HuH-7 (cell line): ENCODE measurements around the gene EPG5.
"Not testable (repeated sequence)": the region's sequence is repeated elsewhere in the genome, so short reads cannot be mapped to it uniquely, and the experiment has no call there.

Experiments
- DNase-seq: peaks from one replicate; pipeline ENCODE4 v3.0.0; 2011; ENCODE audit warnings: low spot score

EPG5 gene

DNA sequence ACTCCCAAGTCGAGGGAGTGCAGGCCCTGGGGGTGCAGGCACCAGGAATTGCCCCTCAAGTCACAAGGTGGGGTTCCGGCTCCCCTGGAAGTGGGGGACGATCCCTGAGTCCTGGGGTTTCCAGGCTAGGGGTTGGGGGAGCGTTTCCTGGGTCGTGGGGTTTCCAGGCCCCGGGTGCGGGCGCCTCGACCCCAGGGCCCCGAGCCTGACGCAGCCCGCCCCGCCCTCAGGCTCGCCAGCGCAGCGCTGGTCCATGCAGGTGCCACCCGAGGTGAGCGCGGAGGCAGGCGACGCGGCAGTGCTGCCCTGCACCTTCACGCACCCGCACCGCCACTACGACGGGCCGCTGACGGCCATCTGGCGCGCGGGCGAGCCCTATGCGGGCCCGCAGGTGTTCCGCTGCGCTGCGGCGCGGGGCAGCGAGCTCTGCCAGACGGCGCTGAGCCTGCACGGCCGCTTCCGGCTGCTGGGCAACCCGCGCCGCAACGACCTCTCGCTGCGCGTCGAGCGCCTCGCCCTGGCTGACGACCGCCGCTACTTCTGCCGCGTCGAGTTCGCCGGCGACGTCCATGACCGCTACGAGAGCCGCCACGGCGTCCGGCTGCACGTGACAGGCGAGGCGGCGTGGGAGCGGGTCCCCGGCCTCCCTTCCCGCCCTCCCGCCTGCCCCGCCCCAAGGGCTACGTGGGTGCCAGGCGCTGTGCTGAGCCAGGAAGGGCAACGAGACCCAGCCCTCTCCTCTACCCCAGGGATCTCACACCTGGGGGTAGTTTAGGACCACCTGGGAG, 129.7 kb downstream of the EPG5 start:
- DNase-seq = no peak

DNA sequence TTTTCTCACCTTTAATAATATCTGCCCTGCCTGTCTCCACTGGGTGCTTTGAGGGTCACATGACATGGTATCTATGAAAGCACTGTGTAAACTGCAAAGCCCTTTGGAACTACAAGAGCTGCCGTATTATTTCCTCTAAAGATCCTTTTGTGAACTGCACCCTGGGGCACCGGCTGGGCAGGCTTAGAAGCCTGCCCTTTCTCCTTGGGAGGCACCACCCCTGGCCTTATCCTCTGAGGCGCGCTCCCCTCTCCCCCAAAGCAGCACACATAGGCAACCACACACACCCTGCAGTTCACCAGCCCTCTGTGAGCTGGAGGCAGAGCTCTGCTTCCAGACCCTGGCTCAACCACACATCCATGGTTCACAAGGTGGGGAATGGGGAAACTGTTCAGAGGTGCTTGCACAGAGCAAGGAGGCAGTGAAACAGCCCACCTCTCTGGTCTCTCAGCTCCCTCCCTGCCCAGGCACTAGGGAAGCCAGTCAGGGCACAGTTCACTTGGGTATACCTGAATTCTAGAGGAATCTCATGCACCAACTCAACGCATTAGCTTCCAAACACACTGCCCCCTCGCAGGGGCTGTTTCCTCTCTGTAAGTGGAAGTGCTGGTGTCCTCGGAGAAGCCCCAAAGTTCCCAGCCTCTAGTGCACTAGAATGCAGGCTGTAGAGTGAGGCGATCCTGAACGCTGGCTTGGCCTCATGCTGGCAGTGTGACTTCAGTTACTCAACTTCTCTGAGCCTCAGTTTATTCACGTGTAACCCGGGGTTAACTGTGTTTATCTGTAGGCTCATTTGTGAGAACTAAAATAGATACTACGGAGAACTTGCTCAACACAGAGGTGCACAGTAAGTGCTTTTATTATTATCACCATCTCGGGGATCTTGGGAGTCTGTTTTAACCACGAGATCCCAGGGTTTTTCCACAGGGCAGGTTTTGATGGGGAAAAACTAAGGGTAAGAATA, 130.6 kb downstream of the EPG5 start:
- DNase-seq = no peak

DNA sequence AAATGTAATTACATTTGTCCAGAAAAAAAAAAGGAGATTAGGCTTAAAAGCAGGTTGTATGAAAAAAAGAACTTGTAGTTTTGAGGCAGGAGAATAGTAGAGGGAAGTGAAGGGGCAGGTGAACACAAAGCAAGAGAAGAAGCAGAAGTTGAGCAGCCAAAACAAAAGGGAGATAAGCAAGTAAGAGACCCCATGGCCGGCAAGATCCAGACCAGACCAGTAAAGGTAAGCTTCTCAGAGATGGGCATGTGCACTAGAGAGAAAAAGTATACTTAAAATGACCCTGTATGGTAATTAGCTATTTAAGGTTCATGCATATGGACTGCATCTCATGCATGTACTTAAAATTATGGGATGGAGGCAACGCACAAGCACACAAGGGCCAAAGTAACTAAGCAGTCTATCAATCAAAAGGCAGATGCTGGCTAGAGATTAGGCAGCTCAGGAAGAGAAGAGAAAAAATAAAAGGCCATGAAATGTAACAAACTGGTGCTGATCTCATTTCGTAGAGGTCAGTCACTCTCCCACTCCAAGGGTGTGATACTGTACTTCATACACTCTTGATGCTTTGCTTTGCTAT, 132.0 kb downstream of the EPG5 start:
- no peak for DNase-seq

DNA sequence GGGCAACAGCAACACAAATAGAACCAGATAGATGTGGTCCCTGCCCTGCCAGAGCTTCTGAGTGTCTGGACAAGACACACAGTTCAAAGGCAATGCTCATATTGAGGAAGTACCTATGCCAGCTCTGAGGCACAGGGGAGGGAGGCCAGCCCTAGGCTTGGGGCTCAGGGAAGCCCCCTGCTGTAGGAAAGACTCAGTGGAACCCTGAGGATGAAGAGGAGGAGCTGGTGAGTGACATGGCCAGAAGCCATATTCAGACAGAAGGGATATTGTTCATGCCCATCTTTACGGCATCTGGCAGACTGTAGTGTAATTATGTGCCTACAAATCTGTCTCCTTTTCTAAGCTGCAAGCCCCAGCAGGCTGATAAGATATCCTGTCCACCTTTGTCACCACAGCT, 132.8 kb downstream of the EPG5 start:
- no peak for DNase-seq

DNA sequence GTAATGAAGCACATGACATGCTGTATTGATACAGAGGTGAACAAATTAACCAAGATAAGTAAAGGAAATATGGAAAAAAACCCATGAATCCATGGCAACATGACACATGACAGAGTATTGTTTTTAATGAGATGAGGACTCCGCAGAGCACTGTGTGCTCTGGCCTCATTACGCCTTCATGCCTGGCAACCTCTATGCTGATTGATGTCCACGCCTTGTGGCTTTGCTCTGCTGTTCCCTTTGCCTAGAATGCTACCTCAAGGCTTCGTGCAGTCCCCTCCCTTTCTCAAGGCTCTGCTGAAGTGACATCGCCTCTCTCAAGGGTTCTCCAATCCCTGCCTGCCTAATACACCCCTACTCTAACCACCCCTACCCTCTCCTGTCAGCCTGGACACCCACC, 133.3 kb downstream of the EPG5 start:
- no peak for DNase-seq

DNA sequence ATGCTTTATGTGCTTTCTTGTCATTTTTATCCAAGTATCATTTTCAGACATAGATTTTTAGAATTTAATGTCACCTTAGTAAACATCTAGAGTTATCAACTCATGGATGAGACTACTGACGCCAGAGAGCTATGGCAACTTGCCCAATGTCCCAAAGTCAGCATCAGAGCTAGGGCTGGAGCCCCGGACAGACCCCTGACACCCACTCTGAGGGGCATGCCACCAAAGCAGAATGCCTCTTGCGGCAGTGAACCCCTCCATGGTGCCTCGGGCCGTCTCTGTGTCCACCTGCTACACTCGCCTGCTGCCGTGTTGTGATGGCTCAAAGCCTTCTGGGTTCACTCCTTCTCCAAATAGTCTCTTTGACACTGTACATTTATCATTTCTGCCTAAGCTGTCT, 136.2 kb downstream of the EPG5 start:
- DNase-seq = no peak

DNA sequence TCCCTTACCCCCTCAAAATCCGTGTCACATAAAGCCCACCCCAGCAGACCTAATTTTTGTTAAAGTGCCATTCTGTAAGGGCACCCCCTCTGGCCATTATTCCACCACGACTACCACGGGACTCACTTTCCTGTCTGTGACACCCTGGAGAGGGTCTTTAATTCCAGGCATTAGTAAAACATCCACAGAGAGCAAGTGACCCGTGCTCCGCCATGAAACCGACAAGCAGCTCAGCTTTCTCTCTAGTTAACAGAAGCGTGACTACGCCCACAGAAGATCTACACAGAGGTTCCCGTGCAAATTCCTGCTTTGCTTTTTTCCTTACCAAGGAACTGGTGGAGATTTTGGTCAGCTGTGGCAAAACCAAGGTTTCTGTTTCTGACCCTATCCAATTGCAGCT, 137.3 kb downstream of the EPG5 start:
- DNase-seq = no peak

DNA sequence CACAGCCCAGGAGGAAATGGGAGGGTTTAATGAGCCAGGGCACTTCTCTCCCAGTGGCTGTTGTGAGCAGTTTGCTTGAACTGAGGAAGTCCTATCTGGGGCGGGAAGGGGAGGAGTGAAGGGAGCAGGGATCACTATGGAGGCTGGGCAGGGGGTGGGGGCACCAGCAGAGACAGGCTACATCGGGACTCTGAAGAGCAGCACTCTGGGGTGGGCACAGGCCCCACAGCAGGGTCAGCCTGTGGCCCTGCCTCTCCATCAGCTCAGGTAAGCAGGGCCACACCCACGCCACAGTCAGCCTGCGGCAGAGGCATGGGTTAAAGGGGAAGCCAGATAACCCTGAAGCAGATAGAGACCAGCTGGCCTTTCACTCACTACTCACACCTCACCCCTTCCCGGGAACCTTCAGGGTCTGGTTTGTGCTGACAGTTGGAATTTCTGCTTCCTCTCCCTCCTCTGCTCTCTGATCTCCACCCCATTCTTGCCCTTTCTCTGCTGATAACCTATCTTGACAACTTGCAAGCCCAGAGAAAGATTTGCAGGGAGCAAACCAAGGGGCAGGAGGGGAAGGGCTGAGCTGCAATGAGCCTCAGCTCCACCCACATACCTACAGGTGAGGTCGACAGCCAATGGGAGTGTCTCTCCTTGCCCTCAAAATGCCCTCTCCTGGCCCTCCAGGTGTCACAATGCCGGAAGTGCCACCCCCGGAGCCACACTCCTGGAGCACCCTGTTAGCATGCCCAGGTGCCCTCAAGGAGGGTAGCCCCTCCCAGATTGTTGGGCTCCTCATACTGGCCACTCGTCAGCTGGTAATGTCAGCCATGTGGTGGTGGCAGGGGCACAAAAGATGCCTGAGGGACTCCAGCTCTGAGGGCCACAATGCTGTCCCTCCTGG, 138.0 kb downstream of the EPG5 start:
- DNase-seq = no peak

DNA sequence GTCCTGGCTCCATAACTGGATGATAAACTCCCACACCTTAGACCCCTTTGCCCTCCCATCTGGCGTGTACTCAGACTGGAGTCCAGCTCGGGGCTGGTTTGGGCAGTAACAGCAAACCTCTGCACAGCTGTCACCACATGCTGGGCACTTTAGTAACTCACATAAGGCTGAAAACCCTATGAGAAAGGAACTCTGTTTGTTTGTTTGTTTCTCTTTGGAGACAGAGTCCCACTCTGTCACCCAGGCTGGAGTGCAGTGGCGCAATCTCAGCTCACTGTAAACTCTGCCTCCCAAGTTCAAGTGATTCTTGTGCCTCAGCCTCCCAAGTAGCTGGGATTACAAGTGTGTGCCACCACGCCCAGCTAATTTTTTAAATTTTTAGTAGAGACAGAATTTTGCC, 140.4 kb downstream of the EPG5 start:
- DNase-seq = not testable (repeated sequence)

DNA sequence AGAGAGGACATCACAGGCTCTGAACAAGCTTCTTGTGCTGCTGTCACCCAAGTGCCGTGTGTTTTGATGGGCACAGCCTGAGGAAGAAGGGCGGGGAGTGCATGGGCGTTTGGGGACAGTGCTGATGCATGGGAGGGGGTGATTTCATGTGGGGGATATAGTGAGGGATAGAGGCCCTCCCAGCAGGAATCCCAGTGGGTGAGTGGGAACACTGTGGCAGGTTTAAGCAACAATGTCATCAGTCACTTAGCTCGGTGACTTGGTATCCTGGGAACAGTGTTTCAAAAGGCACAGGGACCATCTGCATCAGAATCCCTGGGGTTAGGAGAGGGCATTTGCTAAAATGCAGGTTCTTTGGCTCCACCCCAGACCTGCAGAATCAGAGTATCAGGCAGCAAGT, 141.0 kb downstream of the EPG5 start:
- no peak for DNase-seq

DNA sequence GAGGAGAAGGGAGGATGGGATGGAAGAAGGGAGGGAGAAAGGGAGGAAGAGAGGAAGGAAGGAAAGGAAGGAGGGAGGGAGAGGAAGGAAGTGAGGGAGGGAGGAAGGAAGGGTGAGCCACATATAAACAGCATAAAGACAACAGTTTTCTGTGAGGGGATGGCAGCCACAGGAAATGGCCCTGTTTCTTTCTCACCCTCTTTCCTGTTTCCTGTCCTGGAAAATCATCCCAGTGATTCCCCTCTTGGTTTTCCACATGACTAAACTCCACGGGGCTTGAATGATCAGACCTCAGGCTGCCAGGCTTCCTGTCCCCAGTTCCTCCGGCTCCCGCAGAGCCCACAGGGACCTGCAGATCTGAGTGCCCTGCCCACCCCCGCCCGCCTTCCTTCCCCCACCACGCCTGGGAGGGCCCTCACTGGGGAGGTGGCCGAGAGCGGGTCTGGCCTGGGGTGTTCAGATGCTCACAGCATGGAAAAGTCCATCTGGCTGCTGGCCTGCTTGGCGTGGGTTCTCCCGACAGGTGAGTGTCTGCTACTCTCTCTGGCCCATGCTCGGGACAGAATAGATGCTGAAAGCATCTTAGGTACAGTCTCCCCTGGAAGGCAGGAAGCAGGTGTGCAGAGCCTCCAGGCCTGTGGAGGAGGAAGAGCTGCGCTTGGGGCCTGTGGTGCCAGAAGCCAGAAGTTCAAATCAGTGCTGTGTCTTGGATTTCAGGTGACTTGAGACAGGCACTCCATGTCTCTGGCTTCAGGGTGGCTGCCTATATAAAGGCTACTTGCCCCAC, 141.7 kb downstream of the EPG5 start, which contains the start of gene SIGLEC15:
SIGLEC15 (plus strand) TSS at position 418 of the 787 bp plus-strand sequence; CDS start at position 472, 54 bp downstream.
- DNase-seq = no peak

DNA sequence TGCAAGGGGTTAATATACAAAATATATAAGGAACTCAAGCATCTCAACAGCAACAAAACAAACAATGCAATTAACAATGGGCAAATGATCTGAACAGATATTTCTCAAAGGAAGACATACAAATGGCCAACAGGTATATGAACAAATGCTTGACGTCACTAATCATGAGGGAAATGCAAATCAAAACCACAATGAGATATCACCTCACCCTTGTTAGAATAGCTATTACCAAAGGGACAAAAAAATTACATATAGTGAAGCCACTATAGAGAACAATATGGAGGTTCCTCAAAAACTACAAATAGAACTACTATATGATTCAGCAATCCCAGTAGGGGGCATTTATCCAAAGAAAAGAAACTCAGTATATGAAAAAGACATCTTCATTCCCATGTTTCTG, 145.4 kb downstream of the EPG5 start:
- DNase-seq = no peak

DNA sequence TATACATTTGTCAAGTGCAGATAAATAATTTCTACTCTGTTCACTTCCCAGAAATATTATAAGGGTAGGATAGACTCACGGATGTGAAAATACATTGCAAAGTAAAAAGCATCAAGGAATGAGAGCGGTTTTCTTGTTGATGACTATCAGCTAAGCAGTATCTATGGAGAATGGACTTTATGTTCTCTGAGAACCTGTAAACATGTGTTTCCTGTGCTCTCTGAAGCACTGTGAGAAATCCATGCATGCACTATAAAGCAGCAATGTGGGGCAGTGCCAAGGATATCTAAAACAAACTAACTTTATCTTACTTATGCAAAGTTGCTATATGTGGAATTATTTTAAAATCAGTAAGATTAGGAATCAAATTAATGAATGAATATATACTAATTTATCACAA, 146.1 kb downstream of the EPG5 start:
- DNase-seq = no peak

DNA sequence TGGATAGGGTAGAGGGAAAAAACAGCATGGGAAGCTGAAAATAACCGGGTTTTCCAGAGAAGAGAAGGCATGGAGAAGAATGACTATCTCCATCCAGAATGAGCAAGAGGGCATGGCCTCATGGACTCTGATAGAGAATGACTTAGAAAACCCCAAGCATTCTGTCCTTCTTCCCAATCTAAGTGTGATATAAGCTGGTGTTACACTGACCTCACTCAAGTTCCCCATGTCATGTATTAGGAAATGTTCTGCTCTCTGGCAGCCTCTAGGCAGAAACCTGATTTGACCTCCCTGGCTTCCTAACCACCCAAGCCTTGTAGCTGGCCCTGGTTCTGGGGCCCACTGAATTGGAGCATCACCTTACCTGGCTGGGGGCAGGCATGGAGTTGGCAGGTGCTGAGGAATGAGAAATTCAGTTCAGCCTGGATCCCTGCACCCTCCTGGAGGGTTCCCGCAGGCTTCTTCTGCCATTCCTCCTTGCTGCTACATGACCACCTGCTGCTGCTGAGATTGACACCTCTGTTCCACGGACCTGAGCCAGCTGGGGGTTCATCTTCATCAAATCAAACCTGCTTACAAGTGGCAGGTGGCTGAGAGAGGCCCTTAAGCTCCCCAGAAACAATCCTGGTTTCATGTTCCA, 146.9 kb downstream of the EPG5 start:
- DNase-seq = no peak

DNA sequence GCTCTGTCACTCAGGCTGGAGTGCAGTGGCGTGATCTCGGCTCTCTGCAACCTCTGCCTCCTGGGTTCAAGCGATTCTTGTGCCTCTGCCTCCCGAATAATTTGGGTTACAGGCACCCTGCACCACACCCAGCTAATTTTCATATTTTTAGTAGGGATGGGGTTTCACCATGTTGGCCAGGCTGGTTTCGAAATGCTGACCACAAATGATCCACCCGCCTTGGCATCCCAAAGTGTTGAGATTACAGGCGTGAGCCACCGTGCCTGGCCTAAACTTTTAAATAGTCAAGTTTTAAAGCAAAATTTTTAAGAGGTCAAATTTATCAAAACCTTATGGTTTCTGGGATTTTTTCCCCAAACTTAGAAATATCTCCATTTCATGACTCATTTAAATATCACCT, 148.4 kb downstream of the EPG5 start:
- DNase-seq = not testable (repeated sequence)

DNA sequence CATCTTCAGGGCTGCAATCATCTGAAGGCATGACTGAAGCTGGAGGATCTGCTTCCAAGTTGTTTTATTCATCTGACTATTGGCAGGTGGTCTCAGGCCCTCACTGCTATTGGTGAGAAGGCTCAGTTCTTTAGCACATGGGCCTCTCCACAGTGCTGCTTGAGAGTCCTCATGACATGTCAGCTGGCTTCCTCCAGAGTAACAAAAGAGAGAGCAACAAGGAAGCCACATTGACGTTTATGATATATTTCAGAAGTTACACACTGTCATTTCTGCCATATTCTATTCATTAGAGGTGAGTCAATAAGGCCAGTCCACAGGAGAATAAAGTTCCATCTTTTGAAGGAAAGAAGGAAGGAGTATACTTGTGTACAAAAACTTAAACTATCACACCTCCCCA, 149.6 kb downstream of the EPG5 start:
- DNase-seq = no peak

DNA sequence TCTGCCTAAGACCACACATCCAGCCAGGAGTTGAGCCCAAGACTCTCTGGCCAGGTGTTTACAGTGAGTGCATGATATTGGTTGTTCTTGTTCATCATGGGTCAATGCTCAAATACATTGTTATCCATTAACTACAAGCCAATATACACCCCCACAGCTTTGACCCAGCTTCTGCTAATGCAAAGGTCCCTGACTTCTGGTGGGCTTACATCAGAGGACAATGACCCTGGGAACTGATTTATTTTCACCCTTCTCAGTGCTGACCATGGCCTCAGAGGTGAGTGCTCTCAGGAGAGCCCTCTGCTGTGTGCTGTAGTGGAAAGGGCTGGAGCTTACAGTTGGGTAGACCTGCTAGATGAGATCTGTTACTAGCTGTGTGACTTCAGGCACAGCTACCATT, 152.4 kb downstream of the EPG5 start:
- not testable (repeated sequence) for DNase-seq

DNA sequence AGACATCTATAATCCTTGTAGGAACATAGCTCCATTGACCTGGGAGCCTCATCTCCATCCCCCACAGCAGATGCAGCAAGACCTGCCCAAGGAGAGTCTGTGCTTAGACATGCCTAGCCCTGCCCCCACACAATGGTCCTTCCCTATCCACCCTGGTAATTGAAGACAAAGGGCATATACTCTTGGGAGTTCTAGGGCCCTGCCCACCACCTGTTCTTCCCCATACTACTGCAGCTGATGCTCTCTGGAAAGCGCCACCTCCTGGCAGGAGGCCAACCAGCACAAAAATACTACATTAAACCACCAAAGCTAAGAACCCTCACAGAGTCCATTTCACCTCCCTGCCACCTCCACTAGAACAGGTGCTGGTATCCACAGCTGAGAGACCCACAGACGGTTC, 160.0 kb downstream of the EPG5 start:
- DNase-seq = not testable (repeated sequence)

DNA sequence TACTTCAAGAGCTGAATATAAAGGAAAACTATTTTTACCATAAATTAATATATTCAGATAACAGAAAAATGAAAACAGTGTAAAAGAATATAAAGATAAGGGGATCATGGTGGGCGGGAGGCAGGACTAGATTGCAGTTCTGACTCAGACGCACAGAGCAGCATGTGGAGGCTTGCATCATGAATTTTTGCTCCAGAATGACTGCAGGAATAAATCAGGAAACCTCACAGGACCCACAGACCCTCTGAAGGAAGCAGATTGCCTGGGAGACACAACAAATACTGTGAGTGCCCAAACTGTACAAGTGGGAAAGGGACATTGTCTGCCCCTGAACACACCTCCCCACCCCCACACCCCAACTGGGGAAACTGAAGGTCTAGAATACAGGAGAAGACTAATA, 160.9 kb downstream of the EPG5 start:
- DNase-seq = no peak

DNA sequence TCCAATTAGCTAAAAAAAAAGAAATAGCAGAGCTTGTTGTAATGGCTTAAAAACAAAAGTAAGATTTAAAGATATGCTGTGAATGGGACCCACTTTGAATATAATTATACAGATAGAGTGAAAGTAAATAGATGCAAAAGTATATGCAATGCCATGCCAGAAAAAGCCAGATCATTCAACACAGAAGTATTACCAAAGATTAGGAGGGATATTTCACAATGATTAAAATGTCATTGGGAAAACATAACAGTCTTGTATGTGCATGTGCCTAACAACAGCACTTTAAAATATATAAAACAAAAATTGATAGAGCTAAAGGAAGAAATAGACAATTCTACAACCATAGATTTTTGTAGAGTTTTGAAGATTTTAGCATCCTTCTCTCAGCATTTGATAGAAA, 161.6 kb downstream of the EPG5 start:
- DNase-seq = no peak
